CD14-positive monocyte (primary cell): ENCODE data around the gene RELL1. TPM values are rescaled to one million over a fixed set of nuclear protein-coding genes. Genes with fewer than 3 reads are reported as not detected.

Experiments used
- DNase-seq, 3 donors: peaks; one replicate each; pipeline ENCODE4 v3.0.0-alpha.2; 2011 to 2022
- H2AFZ ChIP-seq: 2 replicates; pipeline ENCODE4 v1.6.0; 2012; ENCODE audit warnings: mild to moderate bottlenecking, low read depth, low read length, inconsistent platforms; ENCODE audit not compliant: insufficient read depth, poor library complexity, severe bottlenecking
- H3K27ac ChIP-seq, 2 donors: 1 replicate in 1 of 2; 2 replicates in 1 of 2; pipeline ENCODE4 v1.5.1; 2012 to 2013; ENCODE audit warnings: low read length in 2 of 2, control low read depth in 1 of 2, inconsistent platforms in 1 of 2, low read depth in 1 of 2, mild to moderate bottlenecking in 1 of 2
- H3K27me3 ChIP-seq, 2 donors: one replicate each; pipeline versions ENCODE4 v1.6.0 to v1.6.1; 2011 to 2013; ENCODE audit warnings: low read length in 2 of 2; ENCODE audit not compliant: control insufficient read depth in 2 of 2, insufficient read depth in 2 of 2
- H3K36me3 ChIP-seq, 2 donors: replicated peaks in 1 of 2; 1 replicate in 1 of 2; 2 replicates in 1 of 2; pipeline versions ENCODE4 v1.5.1 to v1.6.1; 2012 to 2013; ENCODE audit warnings: low read length in 2 of 2, control low read depth in 1 of 2, inconsistent platforms in 1 of 2, mild to moderate bottlenecking in 1 of 2; ENCODE audit not compliant: insufficient read depth in 2 of 2, control insufficient read depth in 1 of 2
- H3K4me1 ChIP-seq, 2 donors: 1 replicate in 1 of 2; 2 replicates in 1 of 2; pipeline versions ENCODE4 v1.5.1 to v1.6.1; 2012 to 2013; ENCODE audit warnings: low read length in 2 of 2, control low read depth in 1 of 2, inconsistent platforms in 1 of 2, mild to moderate bottlenecking in 1 of 2, moderate library complexity in 1 of 2; ENCODE audit not compliant: insufficient read depth in 2 of 2, control insufficient read depth in 1 of 2
- H3K4me2 ChIP-seq: replicated peaks from 2 replicates; pipeline ENCODE3; 2012; ENCODE audit warnings: low read length, moderate library complexity, mild to moderate bottlenecking; ENCODE audit not compliant: poor library complexity, severe bottlenecking; ENCODE audit errors: extremely low read depth
- H3K4me3 ChIP-seq, 3 experiments: fragments of 200-600 bp in 1 of 3; sonication (generic) in 1 of 3; replicated peaks in 1 of 3; 1 replicate in 2 of 3; 2 replicates in 1 of 3; pipeline ENCODE4 v1.5.1; 2011 to 2013; ENCODE audit warnings: low read length in 3 of 3, mild to moderate bottlenecking in 3 of 3, control low read depth in 2 of 3, low read depth in 2 of 3, inconsistent platforms in 1 of 3, moderate library complexity in 1 of 3
- H3K79me2 ChIP-seq: 2 replicates; pipeline ENCODE4 v1.6.0; 2012; ENCODE audit warnings: mild to moderate bottlenecking, control low read depth, inconsistent platforms, low read length, moderate library complexity; ENCODE audit not compliant: insufficient read depth
- H3K9ac ChIP-seq: 2 replicates; pipeline ENCODE4 v1.6.0; 2017; ENCODE audit warnings: low read length, mild to moderate bottlenecking; ENCODE audit not compliant: insufficient read depth, poor library complexity, severe bottlenecking
- H3K9me3 ChIP-seq, 2 donors: replicated peaks in 1 of 2; 1 replicate in 1 of 2; 2 replicates in 1 of 2; pipeline versions ENCODE4 v1.5.1 to v1.6.1; 2012 to 2013; ENCODE audit warnings: low read length in 2 of 2, control low read depth in 1 of 2; ENCODE audit not compliant: control insufficient read depth in 1 of 2, insufficient read depth in 1 of 2
- H4K20me1 ChIP-seq: 2 replicates; pipeline ENCODE4 v1.6.0; 2012; ENCODE audit warnings: mild to moderate bottlenecking, low read length, control low read depth, moderate library complexity; ENCODE audit not compliant: insufficient read depth
- H3K27ac Mint-ChIP-seq, 7 donors: one replicate each; pipeline ENCODE4 v1.8.0; 2020; ENCODE audit warnings: mild to moderate bottlenecking in 7 of 7, mixed read lengths in 7 of 7, moderate library complexity in 6 of 7, inconsistent platforms in 2 of 7
- H3K27me3 Mint-ChIP-seq, 3 donors: one replicate each; pipeline ENCODE4 v1.8.0; 2021 to 2022; ENCODE audit warnings: low read depth in 3 of 3, mild to moderate bottlenecking in 3 of 3, mixed read lengths in 3 of 3, moderate library complexity in 3 of 3, inconsistent platforms in 1 of 3
- H3K36me3 Mint-ChIP-seq, 2 donors: one replicate each; pipeline ENCODE4 v1.8.0; 2020; ENCODE audit warnings: mixed read lengths in 2 of 2, inconsistent platforms in 1 of 2, mild to moderate bottlenecking in 1 of 2
- H3K4me1 Mint-ChIP-seq: one replicate; pipeline ENCODE4 v1.8.0; 2020; ENCODE audit warnings: mild to moderate bottlenecking, mixed read lengths
- H3K4me3 Mint-ChIP-seq, 2 donors: one replicate each; pipeline ENCODE4 v1.8.0; 2020; ENCODE audit warnings: mild to moderate bottlenecking in 2 of 2, mixed read lengths in 2 of 2, moderate library complexity in 1 of 2
- H3K9me3 Mint-ChIP-seq, 7 donors: one replicate each; pipeline ENCODE4 v1.8.0; 2020 to 2022; ENCODE audit warnings: mixed read lengths in 7 of 7, mild to moderate bottlenecking in 6 of 7, moderate library complexity in 6 of 7, inconsistent platforms in 2 of 7
- WGBS: methylation state at CpG from one replicate; pipeline ENCODE4 v1.1.5; 2013; ENCODE audit warnings: missing lambda C conversion rate; ENCODE audit not compliant: insufficient coverage; 5-methylcytosine and 5-hydroxymethylcytosine counted together
- intact Hi-C, 2 donors: fragments of 100-400 bp; cut with micrococcal nuclease; formaldehyde crosslinking; loops; one replicate each; pipeline versions ENCODE4 v1.15.0 to v1.15.1; 2023
- polyA plus RNA-seq, 3 donors: library from polyadenylated mRNA; depleted of rRNA in 1 of 3; unstranded in 2 of 3; stranded (reverse) in 1 of 3; fragments of 300-500 nt in 2 of 3; fragments of >200 nt in 1 of 3; fragmentation: Illumina TruSeq in 2 of 3; gene quantifications; 1 replicate in 2 of 3; 2 replicates in 1 of 3; pipeline ENCODE4 v1.2.3, GENCODE V29; 2012 to 2021
- TF ChIP-seq, protein P1 (sequence below): fragments of 200-600 bp; IDR thresholded peaks from one replicate; pipeline ENCODE4 v1.8.0; 2022; ENCODE audit warnings: antibody characterized with exemption, mild to moderate bottlenecking

The RELL1 gene
- polyA plus RNA-seq, 3 donors: 13.3 to 30.2 (median 16.2) TPM

DNA sequence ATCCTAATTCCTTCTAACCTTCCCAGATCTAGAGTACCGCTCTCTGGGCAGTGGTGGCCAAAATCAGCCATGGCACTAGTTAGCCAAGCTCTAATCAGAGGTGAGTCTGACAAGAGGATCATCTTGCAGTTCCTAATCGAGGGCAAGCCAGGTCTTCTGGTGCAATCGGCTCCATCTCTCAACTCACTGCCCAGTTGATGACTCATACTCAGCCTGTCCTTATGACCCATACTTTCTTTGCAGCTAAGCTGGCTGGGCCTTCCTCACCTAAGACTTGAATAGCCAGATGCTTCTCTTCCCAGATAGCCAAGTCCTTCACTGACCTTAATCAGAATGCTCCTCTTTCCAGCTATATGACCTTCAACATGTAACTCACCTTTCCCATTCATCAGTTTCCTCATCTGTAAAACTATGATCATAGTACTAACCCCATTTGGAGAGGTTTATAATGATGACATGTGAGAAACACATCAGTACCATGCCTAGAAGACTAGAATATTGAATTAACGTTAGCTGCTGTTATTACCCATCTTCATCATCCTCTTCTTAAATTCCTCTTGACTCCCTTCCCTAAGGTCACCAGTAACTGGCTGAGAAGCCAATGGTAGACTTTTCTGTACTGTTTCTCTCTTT, 57.1 kb downstream of the RELL1 start:
- Histone ChIP-seq H3K9ac (no peak overlapping the region), H3K79me2 (no peaks in the 10 kb centered on the region), H3K9me3 (no peaks in the 10 kb centered on the region), H4K20me1 (peaks cover 22% of the 10 kb centered on the region), H3K4me2 (no peak overlapping the region), H3K36me3 (peaks cover 57 to 97% of the 10 kb centered on the region in 2 donors), H2AFZ (no peak overlapping the region), H3K4me1 (peaks cover 0 to 4% of the 10 kb centered on the region in 2 donors), H3K27me3 (no peaks in the 10 kb centered on the region), H3K27ac (peak overlapping the region in 1 of 2 donors; percentile 45), H3K4me3 (no peak overlapping the region)
- no peak overlapping the region for H3K4me3 Mint-ChIP-seq
- peaks cover 66 to 87% of the 10 kb centered on the region in 2 donors for H3K36me3 Mint-ChIP-seq
- peak; percentile 35 to 75 (median 51) for DNase-seq
- TF ChIP-seq, protein P1, sequence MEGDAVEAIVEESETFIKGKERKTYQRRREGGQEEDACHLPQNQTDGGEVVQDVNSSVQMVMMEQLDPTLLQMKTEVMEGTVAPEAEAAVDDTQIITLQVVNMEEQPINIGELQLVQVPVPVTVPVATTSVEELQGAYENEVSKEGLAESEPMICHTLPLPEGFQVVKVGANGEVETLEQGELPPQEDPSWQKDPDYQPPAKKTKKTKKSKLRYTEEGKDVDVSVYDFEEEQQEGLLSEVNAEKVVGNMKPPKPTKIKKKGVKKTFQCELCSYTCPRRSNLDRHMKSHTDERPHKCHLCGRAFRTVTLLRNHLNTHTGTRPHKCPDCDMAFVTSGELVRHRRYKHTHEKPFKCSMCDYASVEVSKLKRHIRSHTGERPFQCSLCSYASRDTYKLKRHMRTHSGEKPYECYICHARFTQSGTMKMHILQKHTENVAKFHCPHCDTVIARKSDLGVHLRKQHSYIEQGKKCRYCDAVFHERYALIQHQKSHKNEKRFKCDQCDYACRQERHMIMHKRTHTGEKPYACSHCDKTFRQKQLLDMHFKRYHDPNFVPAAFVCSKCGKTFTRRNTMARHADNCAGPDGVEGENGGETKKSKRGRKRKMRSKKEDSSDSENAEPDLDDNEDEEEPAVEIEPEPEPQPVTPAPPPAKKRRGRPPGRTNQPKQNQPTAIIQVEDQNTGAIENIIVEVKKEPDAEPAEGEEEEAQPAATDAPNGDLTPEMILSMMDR: no peak
- intact Hi-C loops: no loop called here
- peaks cover 16% of the 10 kb centered on the region for H3K4me1 Mint-ChIP-seq
- H3K27ac Mint-ChIP-seq: peak overlapping the region in 4 of 7 donors; percentile 7 to 58 (median 30)
- peaks cover 0 to 3% (median 2%) of the 10 kb centered on the region in 3 donors for H3K27me3 Mint-ChIP-seq
- 38% methylated on average over 3 of the region's 4 CpGs for WGBS
- no peaks in the 10 kb centered on the region for H3K9me3 Mint-ChIP-seq

DNA sequence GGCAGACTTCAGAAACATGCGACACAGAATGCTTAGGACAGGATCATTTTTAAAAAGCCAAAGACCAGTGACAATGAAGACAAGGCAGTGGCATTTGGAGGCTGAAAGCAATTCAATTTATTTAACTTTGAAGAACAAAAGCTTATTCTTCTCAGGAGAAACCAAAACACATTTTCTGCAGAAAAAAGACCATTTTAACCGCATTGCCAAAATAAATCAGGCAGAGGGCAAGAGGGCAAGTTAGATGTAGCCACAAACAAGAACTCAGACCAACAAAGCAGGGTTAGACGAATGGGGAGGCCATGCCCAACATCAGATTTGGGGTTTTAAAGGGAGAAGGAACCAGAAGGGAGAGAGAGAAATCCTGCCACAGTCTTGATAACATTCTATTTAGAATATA, 58.9 kb downstream of the RELL1 start:
- WGBS: 100% methylated on average over 1 of the region's 3 CpGs
- H3K27me3 Mint-ChIP-seq: peaks cover 0 to 3% (median 0%) of the 10 kb centered on the region in 3 donors
- no peaks in the 10 kb centered on the region for H3K9me3 ChIP-seq
- H3K9ac ChIP-seq: no peak overlapping the region
- H3K36me3 ChIP-seq: peaks cover 61 to 97% of the 10 kb centered on the region in 2 donors
- no peaks in the 10 kb centered on the region for H3K4me1 ChIP-seq
- TF ChIP-seq, protein P1: no peak
- H3K36me3 Mint-ChIP-seq: peaks cover 70 to 94% of the 10 kb centered on the region in 2 donors
- no peaks in the 10 kb centered on the region for H3K9me3 Mint-ChIP-seq
- H3K27ac Mint-ChIP-seq: peak overlapping the region in 2 of 7 donors; percentile 4 to 72
- H3K4me3 ChIP-seq: no peak overlapping the region
- DNase-seq: no peak
- H3K4me1 Mint-ChIP-seq: peaks cover 11% of the 10 kb centered on the region
- H3K27ac ChIP-seq: no peak overlapping the region
- H3K79me2 ChIP-seq: no peaks in the 10 kb centered on the region
- peaks cover 19% of the 10 kb centered on the region for H4K20me1 ChIP-seq
- H2AFZ ChIP-seq: no peak overlapping the region
- intact Hi-C loops: no loop called here
- no peaks in the 10 kb centered on the region for H3K27me3 ChIP-seq
- H3K4me2 ChIP-seq: no peak overlapping the region
- H3K4me3 Mint-ChIP-seq: no peak overlapping the region
